OCI-LY7 (cell line): ENCODE measurements around the gene CSF1R.

ENCODE experiments used
- EZH2phosphoT487 ChIP-seq: fragments of 200-600 bp; sonication (generic); IDR thresholded peaks from 2 replicates; pipeline ENCODE4 v1.6.1; 2018; ENCODE audit warnings: low read depth, borderline replicate concordance, mild to moderate bottlenecking, mixed run types, antibody characterized with exemption, low read length, moderate library complexity, mixed read lengths
- TF ChIP-seq, protein P1 (sequence below): fragments of 200-600 bp; sonication (generic); conservative IDR thresholded peaks from 2 replicates; pipeline ENCODE4 v1.5.1; 2014; ENCODE audit warnings: mild to moderate bottlenecking, antibody characterized with exemption, low read length, moderate library complexity, mixed read lengths

- TF ChIP-seq, protein P1, sequence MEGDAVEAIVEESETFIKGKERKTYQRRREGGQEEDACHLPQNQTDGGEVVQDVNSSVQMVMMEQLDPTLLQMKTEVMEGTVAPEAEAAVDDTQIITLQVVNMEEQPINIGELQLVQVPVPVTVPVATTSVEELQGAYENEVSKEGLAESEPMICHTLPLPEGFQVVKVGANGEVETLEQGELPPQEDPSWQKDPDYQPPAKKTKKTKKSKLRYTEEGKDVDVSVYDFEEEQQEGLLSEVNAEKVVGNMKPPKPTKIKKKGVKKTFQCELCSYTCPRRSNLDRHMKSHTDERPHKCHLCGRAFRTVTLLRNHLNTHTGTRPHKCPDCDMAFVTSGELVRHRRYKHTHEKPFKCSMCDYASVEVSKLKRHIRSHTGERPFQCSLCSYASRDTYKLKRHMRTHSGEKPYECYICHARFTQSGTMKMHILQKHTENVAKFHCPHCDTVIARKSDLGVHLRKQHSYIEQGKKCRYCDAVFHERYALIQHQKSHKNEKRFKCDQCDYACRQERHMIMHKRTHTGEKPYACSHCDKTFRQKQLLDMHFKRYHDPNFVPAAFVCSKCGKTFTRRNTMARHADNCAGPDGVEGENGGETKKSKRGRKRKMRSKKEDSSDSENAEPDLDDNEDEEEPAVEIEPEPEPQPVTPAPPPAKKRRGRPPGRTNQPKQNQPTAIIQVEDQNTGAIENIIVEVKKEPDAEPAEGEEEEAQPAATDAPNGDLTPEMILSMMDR, result no peak
- no peak for TF ChIP-seq EZH2phosphoT487
Observed at GRCh38 chr5:150057511-150057910, 28.8 kb downstream of the CSF1R start.
